ENCODE data around the gene ICAM1. TPM values are rescaled to one million over a fixed set of nuclear protein-coding genes. Genes with fewer than 3 reads are reported as not detected.
"Not testable (repeated sequence)": the region's sequence is repeated elsewhere in the genome, so short reads cannot be mapped to it uniquely, and the experiment has no call there.

ICAM1 gene
- total RNA-seq, 1 donor from 2014 or later: 8.6 TPM

GRCh38 chr19:10237702-10238101 lies 33.2 kb upstream of the ICAM1 start:
- intact Hi-C loops (cut with DNase I): loop anchor here (5.0 kb wide), 1 partner anchor 45 kb away; the partner anchor contains the start of gene DNMT1
- ATAC-seq: peak; percentile 1
- no peak for DNase-seq (ENCODE audit: missing footprints)

- intact Hi-C loops (cut with DNase I): loop anchor here (5.0 kb wide), 1 partner anchor 46 kb away; the partner anchor contains the start of gene DNMT1
- ATAC-seq: peak; percentile 85
- DNase-seq (ENCODE audit: missing footprints): peak; percentile 87
Observed at GRCh38 chr19:10238172-10238783, 32.6 kb upstream of the ICAM1 start.

DNA sequence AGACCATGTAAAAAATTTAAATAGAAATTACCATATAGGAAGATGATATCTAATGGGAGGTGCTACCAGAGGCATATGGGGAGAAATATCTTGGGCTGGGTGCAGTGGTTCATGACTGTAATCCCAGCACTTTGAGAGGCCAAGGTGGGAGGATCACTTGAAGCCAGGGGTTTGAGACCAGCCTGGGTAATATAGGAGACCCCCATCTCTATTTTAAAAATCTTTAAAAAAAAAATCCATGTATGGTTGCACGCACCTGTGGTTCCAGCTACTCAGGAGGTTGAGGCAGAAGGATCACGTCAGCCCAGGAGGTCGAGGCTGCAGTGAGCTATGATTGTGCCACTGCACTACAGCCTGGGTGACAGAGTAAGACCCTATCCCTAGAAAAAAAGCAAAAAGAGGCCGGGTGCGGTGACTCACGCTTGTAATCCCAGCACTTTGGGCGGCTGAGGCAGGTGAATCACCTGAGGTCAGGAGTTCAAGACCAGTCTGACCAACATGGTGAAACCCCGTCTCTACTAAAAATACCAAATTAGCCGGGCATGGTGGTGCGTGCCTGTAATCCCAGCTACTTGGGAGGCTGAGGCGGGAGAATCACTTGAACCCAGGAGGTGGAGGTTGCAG lies 29.0 kb upstream of the ICAM1 start:
- DNase-seq (ENCODE audit: missing footprints); ATAC-seq; intact Hi-C loops (cut with DNase I): not testable (repeated sequence)

DNA sequence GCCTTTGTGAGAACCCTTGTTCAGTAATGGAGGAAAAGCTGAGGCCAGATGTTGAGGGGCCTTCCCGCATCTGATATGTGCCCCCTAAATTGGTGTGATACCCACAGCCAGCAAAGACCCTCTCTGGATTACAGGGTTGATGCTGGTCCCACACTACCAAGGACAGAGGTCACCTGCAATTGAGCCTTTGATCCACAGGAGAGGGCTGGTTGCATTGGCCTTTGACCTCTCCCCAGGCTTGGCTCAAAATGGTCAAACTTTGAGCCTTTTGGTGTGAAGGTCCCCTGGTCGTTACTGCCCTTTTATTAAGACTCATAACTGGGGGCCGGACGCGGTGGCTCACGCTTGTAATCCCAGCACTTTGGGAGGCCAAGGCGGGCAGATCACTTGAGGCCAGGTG lies 27.3 kb upstream of the ICAM1 start:
- DNase-seq (ENCODE audit: missing footprints): no peak
- no peak for ATAC-seq
- intact Hi-C loops (cut with DNase I): no loop called here

DNA sequence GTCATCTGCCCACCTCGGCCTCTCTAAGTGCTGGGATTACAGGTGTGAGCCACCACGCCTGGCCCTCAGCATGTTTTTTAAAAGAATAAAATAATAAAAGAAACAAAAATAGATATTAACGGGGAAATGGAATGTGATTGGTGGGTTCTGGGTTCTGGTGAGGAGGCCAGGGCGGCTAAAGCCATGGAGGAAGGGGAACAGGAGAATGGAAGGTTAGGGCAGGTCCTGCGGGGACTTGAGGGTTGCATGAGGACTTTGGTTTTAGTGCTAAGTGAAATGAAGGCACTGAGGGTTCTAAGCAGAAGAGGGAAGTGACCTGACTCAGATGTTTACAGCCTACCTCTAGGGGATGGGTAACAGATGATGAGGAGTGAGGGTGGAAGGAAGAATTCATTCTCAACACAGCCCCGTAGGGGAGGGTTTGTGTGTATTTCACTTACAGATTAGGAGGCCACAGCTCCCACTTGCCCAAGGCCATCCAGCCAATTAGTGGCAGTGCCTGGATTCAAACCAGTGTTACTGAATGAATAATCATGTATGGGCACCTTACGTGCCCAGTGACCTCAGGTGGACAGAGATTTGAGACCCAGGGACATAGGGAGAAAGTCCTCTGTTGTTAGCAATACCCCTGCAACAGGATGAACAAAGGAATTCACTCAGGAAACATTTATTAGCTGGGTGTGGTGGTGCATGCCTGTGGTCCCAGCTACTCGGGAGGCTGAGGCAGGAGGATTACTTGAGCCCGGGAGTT lies 25.6 kb upstream of the ICAM1 start:
- ATAC-seq (no peak), DNase-seq (ENCODE audit: missing footprints) (no peak)
- intact Hi-C loops (cut with DNase I): no loop called here

- intact Hi-C loops (cut with DNase I): no loop called here
- ATAC-seq (no peak), DNase-seq (ENCODE audit: missing footprints) (no peak)
Observed at GRCh38 chr19:10246511-10246910, 24.4 kb upstream of the ICAM1 start.

GRCh38 chr19:10251792-10252694 lies 18.9 kb upstream of the ICAM1 start, which contains the start of gene MRPL4:
MRPL4 (plus strand) TSS chr19:10252214; CDS start chr19:10252254, 40 bp downstream.
- intact Hi-C loops (cut with DNase I): loop anchor here (2.0 to 5.0 kb wide), 2 partner anchors 57 to 320 kb away; partner anchors contain the start of gene DNMT1
- ATAC-seq (peak; percentile 94), DNase-seq (ENCODE audit: missing footprints) (peak; percentile 96)

DNA sequence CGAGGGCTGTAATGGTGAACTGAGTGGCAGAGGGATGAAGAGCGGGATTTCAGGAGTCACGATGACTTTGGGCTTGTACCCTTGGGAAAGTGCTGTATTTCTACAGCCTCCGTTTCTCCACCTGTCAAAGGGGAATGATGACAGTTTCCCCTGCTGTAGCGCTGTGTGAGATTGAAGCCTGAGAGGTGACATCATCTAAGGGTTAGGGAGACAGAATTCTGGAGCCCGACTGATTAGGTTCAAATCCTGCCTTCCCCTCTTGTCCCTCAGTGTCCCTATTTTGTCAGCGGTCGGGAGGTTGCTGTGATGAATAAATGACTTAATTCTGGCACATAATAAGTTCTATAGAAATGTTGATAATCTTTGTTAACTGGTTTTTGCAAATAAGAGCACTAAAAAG lies 18.2 kb upstream of the ICAM1 start:
- intact Hi-C loops (cut with DNase I): loop anchor here (5.0 kb wide), 1 partner anchor 320 kb away; no protein-coding TSS in a partner anchor
- DNase-seq (ENCODE audit: missing footprints): no peak
- no peak for ATAC-seq

- intact Hi-C loops (cut with DNase I): loop anchor here (5.0 kb wide), 1 partner anchor 322 kb away; no protein-coding TSS in a partner anchor
- no peak for DNase-seq (ENCODE audit: missing footprints)
- no peak for ATAC-seq
Observed at GRCh38 chr19:10254244-10254643, 16.7 kb upstream of the ICAM1 start.

- no peak for DNase-seq (ENCODE audit: missing footprints)
Observed at GRCh38 chr19:10255358-10255757, 15.6 kb upstream of the ICAM1 start.

GRCh38 chr19:10256551-10256950 lies 14.4 kb upstream of the ICAM1 start:
- no peak for ATAC-seq
- intact Hi-C loops (cut with DNase I): no loop called here
- no peak for DNase-seq (ENCODE audit: missing footprints)

More at GRCh38 chr19:10255358-10255757, 15.6 kb upstream of the ICAM1 start:
- intact Hi-C loops (cut with DNase I): no loop called here
- ATAC-seq: no peak

DNA sequence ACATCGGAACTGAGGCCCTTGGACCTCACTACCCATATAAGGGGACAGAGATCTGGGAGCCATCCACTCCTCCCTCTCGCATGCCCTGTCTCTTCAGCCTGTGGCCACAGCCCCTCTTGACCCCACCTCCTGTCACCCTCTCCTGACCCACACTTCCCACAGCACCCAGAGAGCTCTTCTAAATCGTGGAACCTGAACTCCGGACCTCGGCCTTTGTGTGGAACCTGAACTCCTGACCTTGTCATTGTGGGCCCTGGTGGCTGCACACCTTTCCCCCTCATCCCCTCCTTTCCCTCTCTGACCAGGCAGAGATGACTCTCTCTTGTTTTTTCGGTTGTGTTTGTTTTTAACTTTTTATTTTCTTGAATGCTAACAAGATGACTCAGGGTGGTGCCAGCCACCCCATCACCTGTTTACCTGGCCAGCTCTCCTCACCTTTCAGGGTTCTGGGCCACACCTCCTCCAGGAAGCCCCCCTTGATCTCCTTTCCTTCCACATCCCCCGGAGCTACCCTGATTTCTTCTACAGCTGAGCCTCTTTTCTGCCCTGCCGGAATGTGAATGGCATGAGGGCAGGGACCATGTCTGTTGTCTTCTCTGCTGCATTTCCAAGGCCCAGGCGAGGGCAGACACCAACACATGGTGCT lies 13.8 kb upstream of the ICAM1 start:
- DNase-seq (ENCODE audit: missing footprints): no peak
- intact Hi-C loops (cut with DNase I): no loop called here
- ATAC-seq: no peak

DNA sequence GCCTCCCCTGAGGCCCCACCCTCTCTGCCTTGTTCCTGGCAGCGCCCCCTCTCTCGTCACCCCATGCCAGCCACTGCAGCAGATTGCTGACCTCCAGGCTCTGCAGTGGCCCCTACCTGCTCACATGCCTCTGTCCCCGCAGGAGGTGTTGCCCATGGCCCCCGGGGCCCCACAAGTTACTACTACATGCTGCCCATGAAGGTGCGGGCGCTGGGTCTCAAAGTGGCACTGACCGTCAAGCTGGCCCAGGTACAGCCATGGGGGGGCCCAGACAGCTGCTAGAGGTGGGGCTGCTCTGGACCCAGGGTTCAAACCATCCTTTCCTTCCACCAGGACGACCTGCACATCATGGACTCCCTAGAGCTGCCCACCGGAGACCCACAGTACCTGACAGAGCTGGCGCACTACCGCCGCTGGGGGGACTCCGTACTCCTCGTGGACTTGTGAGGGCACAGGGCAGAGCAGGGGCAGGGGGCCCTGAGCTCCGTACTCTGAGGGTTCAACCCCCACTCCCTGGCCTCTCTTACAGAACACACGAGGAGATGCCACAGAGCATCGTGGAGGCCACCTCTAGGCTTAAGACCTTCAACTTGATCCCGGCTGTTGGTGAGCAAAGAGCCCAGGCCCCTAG lies 12.7 kb upstream of the ICAM1 start:
- DNase-seq (ENCODE audit: missing footprints) (no peak), ATAC-seq (no peak)
- intact Hi-C loops (cut with DNase I): no loop called here

- intact Hi-C loops (cut with DNase I): no loop called here
- DNase-seq (ENCODE audit: missing footprints) (peak; percentile 86), ATAC-seq (peak; percentile 62)
Observed at GRCh38 chr19:10259162-10259905, 11.6 kb upstream of the ICAM1 start.

DNA sequence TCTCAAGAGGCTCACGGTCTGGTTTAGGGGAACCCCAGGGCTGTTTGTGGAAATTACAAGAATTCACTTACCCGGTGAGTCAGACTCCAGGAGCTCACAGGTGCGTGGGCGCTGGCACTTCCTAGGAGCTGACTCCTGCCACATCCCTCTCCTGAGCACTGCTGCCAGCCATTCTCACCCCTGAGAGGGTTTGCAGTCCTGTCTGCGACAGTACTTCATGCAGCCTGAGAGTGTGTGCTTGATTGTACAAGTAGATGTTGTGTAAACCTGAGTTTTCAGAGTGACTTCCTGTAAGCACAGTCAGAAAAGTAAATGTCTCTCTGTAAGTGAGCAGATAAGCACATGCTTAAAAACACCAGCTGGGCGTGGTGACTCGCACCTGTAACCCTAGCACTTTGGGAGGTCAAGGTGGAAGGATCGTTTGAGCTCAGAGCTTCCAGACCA lies 10.8 kb upstream of the ICAM1 start:
- ATAC-seq (no peak), DNase-seq (ENCODE audit: missing footprints) (no peak)
- intact Hi-C loops (cut with DNase I): no loop called here

- ATAC-seq (no peak), DNase-seq (ENCODE audit: missing footprints) (no peak)
- intact Hi-C loops (cut with DNase I): no loop called here
Observed at GRCh38 chr19:10262771-10263170, 8.1 kb upstream of the ICAM1 start.

DNA sequence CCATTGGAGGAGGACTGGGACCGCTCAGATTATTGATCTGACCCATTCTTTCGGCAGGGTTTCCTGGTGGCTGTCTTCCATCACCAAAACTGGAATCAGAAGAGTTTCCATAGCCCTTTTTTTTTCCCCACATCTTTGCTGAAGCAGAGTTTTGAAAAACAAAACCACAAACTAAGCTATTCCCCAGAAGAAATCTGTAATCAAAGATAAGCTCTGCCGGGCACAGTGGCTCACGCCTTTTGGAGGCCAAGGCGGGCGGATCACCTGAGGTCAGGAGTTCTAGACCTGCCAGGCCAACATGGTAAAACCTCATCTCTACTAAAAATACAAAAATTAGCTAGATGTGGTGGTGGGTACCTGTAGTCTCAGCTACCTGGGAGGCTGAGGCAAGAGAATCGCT lies 4.2 kb upstream of the ICAM1 start:
- intact Hi-C loops (cut with DNase I): no loop called here
- DNase-seq (ENCODE audit: missing footprints) (no peak), ATAC-seq (no peak)

Data from Right ventricle myocardium inferior (tissue), 1 donor.